SK-N-SH (cell line): Measurements from ENCODE around the gene PDE4B.

Source experiments
- CTCF ChIP-seq: fragments of 200-600 bp; sonication (generic); IDR thresholded peaks from 2 replicates; pipeline ENCODE4 v1.6.1; 2017; ENCODE audit warnings: antibody characterized with exemption, mild to moderate bottlenecking, moderate library complexity
- YY1 ChIP-seq: IDR thresholded peaks from 2 replicates; pipeline ENCODE4 v1.4.0; 2012; ENCODE audit warnings: low read depth, mild to moderate bottlenecking

- TF ChIP-seq CTCF: no peak
- TF ChIP-seq YY1: no peak
These were observed 474.7 kb downstream of the PDE4B start for GRCh38 chr1:66267201-66267940.
